HCT116 (cell line): ENCODE results near the gene NSRP1. TPM values are rescaled to one million over a fixed set of nuclear protein-coding genes. Genes with fewer than 3 reads are reported as not detected.

Experiments
- ATAC-seq: fragments of 200-7000 bp; cut with Tn5 transposase; 2 replicates; pipeline ENCODE4 v1.9.1; 2020; ENCODE audit warnings: mild to moderate bottlenecking, moderate library complexity
- BruUV-seq: library from RNA; stranded (reverse); fragments of 400-500 nt; replicated peaks from 2 replicates; lab custom pipeline; 2021; lab: Mats Ljungman, UMichigan
- CTCF ChIA-PET: fragments of 300-600 bp; sonication (Branson Sonifier 250); formaldehyde crosslinking; loops from one replicate; lab custom pipeline; 2021; ENCODE audit warnings: antibody characterized with exemption; lab: Charles Lee
- POLR2A ChIA-PET: fragments of 300-600, 350-600 bp; sonication (Branson Sonifier 250); formaldehyde crosslinking; loops from one replicate; lab custom pipeline; 2021; ENCODE audit warnings: antibody characterized with exemption; lab: Charles Lee
- RAD21 ChIA-PET, 2 experiments: fragments of 300-600 bp; sonication (Branson Sonifier 250); formaldehyde crosslinking; loops; one replicate each; lab custom pipeline; 2023; ENCODE audit warnings: low total read pairs in 2 of 2; ENCODE audit not compliant: uncharacterized antibody in 2 of 2, unreplicated experiment in 2 of 2, low non-redundant PET in 1 of 2; lab: Charles Lee
- DNase-seq: peaks from one replicate; pipeline ENCODE4 v3.0.0-alpha.2; 2010; ENCODE audit warnings: low read depth, low spot score
- H2AFZ ChIP-seq: fragments of 200-600 bp; shearing (Covaris generic), sonication (generic); 2 replicates; pipeline ENCODE4 v1.6.1; 2017; ENCODE audit warnings: low read depth, mixed run types, mixed read lengths, antibody characterized with exemption, low read length; ENCODE audit not compliant: poor library complexity, severe bottlenecking
- H3K27ac ChIP-seq: 2 replicates; pipeline ENCODE4 v1.5.1; 2012; ENCODE audit warnings: low read depth, low read length
- H3K27me3 ChIP-seq: fragments of 200-600 bp; sonication (generic); 2 replicates; pipeline ENCODE4 v1.6.1; 2016; ENCODE audit warnings: mixed run types, low read length, mixed read lengths; ENCODE audit not compliant: insufficient read depth
- H3K36me3 ChIP-seq, 2 experiments: fragments of 200-500 bp in 1 of 2; fragments of 200-600 bp in 1 of 2; sonication (Bioruptor generic) in 1 of 2; sonication (generic) in 1 of 2; 2 replicates each; pipeline versions ENCODE4 v1.5.1 to v1.6.1; 2014 to 2016; ENCODE audit warnings: low read length in 2 of 2, inconsistent platforms in 1 of 2, mixed read lengths in 1 of 2, mixed run types in 1 of 2; ENCODE audit not compliant: insufficient read depth in 2 of 2, control insufficient read depth in 1 of 2
- H3K4me1 ChIP-seq, 2 experiments: fragments of 200-600 bp in 1 of 2; sonication (generic) in 1 of 2; 2 replicates each; pipeline versions ENCODE4 v1.5.1 to v1.6.1; 2012 to 2017; ENCODE audit warnings: low read length in 2 of 2, inconsistent platforms in 1 of 2, mild to moderate bottlenecking in 1 of 2, mixed read lengths in 1 of 2, mixed run types in 1 of 2, moderate library complexity in 1 of 2; ENCODE audit not compliant: insufficient read depth in 2 of 2, control insufficient read depth in 1 of 2
- H3K4me2 ChIP-seq: fragments of 200-600 bp; sonication (generic); 2 replicates; pipeline ENCODE4 v1.6.1; 2017; ENCODE audit warnings: mixed run types, low read length, mixed read lengths
- H3K4me3 ChIP-seq, 2 experiments: fragments of 200-600 bp in 1 of 2; sonication (generic) in 1 of 2; replicated peaks in 1 of 2; 2 replicates each; pipeline ENCODE4 v1.5.1; 2011 to 2016; ENCODE audit warnings: low read length in 2 of 2, control low read depth in 1 of 2, low read depth in 1 of 2, mild to moderate bottlenecking in 1 of 2, mixed read lengths in 1 of 2, mixed run types in 1 of 2
- H3K79me2 ChIP-seq: fragments of 200-600 bp; sonication (generic); 2 replicates; pipeline ENCODE4 v1.6.1; 2017; ENCODE audit warnings: mild to moderate bottlenecking, mixed run types, low read length, moderate library complexity, mixed read lengths; ENCODE audit not compliant: insufficient read depth
- H3K9ac ChIP-seq: fragments of 200-600 bp; sonication (generic); 2 replicates; pipeline ENCODE4 v1.6.1; 2016; ENCODE audit warnings: low read length, mixed read lengths
- H3K9me2 ChIP-seq: fragments of 200-600 bp; sonication (generic), shearing (Covaris generic); 2 replicates; pipeline ENCODE4 v1.6.1; 2017; ENCODE audit warnings: mixed run types, mild to moderate bottlenecking, moderate library complexity; ENCODE audit not compliant: insufficient read depth
- H3K9me3 ChIP-seq, 2 experiments: fragments of 200-500 bp in 1 of 2; fragments of 200-600 bp in 1 of 2; sonication (Bioruptor generic) in 1 of 2; sonication (generic) in 1 of 2; 2 replicates each; pipeline ENCODE4 v1.6.1; 2014 to 2017; ENCODE audit warnings: low read length in 2 of 2, mixed read lengths in 2 of 2, inconsistent platforms in 1 of 2, low read depth in 1 of 2, mild to moderate bottlenecking in 1 of 2, mixed run types in 1 of 2, moderate library complexity in 1 of 2; ENCODE audit not compliant: control insufficient read depth in 1 of 2, insufficient read depth in 1 of 2
- H4K20me1 ChIP-seq: fragments of 200-600 bp; sonication (generic), shearing (Covaris generic); 2 replicates; pipeline ENCODE4 v1.6.1; 2017; ENCODE audit warnings: mixed run types, mild to moderate bottlenecking, moderate library complexity; ENCODE audit not compliant: insufficient read depth
- CEBPB ChIP-seq: IDR thresholded peaks from 2 replicates; pipeline ENCODE4 v1.6.1; 2012; ENCODE audit warnings: low read depth
- EGR1 ChIP-seq: IDR thresholded peaks from 2 replicates; pipeline ENCODE4 v1.6.1; 2012; ENCODE audit warnings: low read depth
- POLR2AphosphoS5 ChIP-seq: IDR thresholded peaks from 2 replicates; pipeline ENCODE4 v1.6.1; 2011; ENCODE audit warnings: mild to moderate bottlenecking, low read depth, low read length, moderate library complexity
- RAD21 ChIP-seq: IDR thresholded peaks from 2 replicates; pipeline ENCODE4 v1.6.1; 2012; ENCODE audit warnings: low read depth, mild to moderate bottlenecking
- SP1 ChIP-seq: IDR thresholded peaks from 2 replicates; pipeline ENCODE4 v1.6.1; 2012; ENCODE audit warnings: low read depth
- YY1 ChIP-seq: IDR thresholded peaks from 2 replicates; pipeline ENCODE4 v1.6.1; 2011; ENCODE audit warnings: low read length, low read depth, moderate library complexity, mild to moderate bottlenecking; ENCODE audit not compliant: insufficient replicate concordance; ENCODE audit errors: extremely low read depth
- ZNF274 ChIP-seq: fragments of 200-500 bp; sonication (Bioruptor generic); IDR thresholded peaks from 2 replicates; pipeline ENCODE4 v1.6.1; 2014; ENCODE audit warnings: mild to moderate bottlenecking, low read depth, low read length, inconsistent platforms
- intact Hi-C: fragments of 100-400 bp; cut with micrococcal nuclease; formaldehyde crosslinking; loops from 2 replicates; pipeline ENCODE4 v1.10.0; 2022
- total RNA-seq: library from RNA; stranded (reverse); gene quantifications from one replicate; pipeline ENCODE4 v1.2.1, GENCODE V29; 2021; ENCODE audit not compliant: unreplicated experiment
- TF ChIP-seq, protein P1 (sequence below): IDR thresholded peaks from 2 replicates; pipeline ENCODE4 v1.6.1; 2012
- TF ChIP-seq, protein P2 (sequence below): IDR thresholded peaks from 2 replicates; pipeline ENCODE4 v1.6.1; 2012; ENCODE audit warnings: low read depth

NSRP1 gene
- total RNA-seq, 1 experiment from 2014 or later, result 24.9 TPM

DNA sequence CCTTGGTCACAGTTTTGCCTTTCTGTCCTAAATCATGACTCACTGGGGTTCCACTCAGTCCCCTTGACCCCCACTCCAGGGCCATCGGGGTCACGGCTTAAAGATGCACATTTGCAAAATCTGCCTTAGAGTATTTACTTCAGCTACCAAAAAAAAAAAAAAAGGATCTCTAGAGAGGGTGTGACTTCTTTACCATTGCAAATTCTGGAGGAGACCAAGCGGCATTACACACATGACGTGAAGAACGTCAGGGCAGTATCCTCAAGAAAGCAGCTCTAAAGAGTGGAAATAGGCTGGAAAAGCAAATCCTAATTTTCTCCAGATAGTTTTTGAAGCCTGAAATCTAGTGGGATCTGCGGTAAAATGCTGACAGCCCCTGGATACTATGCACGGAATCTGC is 93.3 kb downstream of the NSRP1 start (continued):
- TF ChIP-seq RAD21, result no peak
- TF ChIP-seq, protein P1, sequence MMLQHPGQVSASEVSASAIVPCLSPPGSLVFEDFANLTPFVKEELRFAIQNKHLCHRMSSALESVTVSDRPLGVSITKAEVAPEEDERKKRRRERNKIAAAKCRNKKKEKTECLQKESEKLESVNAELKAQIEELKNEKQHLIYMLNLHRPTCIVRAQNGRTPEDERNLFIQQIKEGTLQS, result no peak
- no peak for TF ChIP-seq EGR1
- no peak for TF ChIP-seq CEBPB
- TF ChIP-seq POLR2AphosphoS5, result no peak
- TF ChIP-seq YY1, result no peak
- TF ChIP-seq SP1, result no peak

DNA sequence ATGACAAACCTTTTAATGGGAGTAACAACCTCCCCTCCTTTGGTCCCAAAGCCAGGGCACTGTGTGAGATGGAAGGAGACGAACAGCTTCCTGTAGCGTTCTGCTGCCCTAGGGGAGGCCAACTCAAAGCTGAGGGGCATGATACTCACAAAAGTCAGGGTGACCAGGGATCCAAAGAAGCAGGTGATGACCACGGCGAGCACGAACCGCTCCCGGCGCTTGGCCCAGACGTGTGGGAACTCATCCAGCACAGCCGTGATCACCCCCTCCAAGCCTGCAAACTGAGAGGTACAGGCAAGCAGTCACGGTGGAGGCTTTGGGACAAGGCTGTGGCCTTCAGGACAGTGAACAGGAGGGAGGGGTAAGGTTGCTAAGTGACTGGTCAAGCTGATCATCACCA is 93.8 kb downstream of the NSRP1 start:
- DNase-seq, result no peak
- ChIA-PET RAD21 (no interaction called here), CTCF (no interaction called here), POLR2A (no interaction called here)
- Histone ChIP-seq H3K9me3 (no peaks in the 10 kb centered on the region), H3K9ac (no peak overlapping the region), H3K27me3 (no peaks in the 10 kb centered on the region), H3K36me3 (no peaks in the 10 kb centered on the region), H3K27ac (no peak overlapping the region), H2AFZ (no peak overlapping the region), H4K20me1 (no peaks in the 10 kb centered on the region), H3K4me2 (no peak overlapping the region), H3K4me3 (no peak overlapping the region), H3K79me2 (no peaks in the 10 kb centered on the region), H3K9me2 (no peaks in the 10 kb centered on the region), H3K4me1 (no peaks in the 10 kb centered on the region)
- TF ChIP-seq, protein P2, sequence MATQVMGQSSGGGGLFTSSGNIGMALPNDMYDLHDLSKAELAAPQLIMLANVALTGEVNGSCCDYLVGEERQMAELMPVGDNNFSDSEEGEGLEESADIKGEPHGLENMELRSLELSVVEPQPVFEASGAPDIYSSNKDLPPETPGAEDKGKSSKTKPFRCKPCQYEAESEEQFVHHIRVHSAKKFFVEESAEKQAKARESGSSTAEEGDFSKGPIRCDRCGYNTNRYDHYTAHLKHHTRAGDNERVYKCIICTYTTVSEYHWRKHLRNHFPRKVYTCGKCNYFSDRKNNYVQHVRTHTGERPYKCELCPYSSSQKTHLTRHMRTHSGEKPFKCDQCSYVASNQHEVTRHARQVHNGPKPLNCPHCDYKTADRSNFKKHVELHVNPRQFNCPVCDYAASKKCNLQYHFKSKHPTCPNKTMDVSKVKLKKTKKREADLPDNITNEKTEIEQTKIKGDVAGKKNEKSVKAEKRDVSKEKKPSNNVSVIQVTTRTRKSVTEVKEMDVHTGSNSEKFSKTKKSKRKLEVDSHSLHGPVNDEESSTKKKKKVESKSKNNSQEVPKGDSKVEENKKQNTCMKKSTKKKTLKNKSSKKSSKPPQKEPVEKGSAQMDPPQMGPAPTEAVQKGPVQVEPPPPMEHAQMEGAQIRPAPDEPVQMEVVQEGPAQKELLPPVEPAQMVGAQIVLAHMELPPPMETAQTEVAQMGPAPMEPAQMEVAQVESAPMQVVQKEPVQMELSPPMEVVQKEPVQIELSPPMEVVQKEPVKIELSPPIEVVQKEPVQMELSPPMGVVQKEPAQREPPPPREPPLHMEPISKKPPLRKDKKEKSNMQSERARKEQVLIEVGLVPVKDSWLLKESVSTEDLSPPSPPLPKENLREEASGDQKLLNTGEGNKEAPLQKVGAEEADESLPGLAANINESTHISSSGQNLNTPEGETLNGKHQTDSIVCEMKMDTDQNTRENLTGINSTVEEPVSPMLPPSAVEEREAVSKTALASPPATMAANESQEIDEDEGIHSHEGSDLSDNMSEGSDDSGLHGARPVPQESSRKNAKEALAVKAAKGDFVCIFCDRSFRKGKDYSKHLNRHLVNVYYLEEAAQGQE, result no peak
- TF ChIP-seq POLR2AphosphoS5, result no peak
- no peak for TF ChIP-seq ZNF274
- intact Hi-C loops, result no loop called here
- no peak for ATAC-seq
- BruUV-seq, result no TSS peak
